Prostate gland (tissue), 2 donors: Measurements from ENCODE around the gene TMF1.

Experiments used
- CTCF ChIP-seq, 4 experiments: fragments of 200-600 bp in 2 of 4; fragments of 450-650 bp in 2 of 4; sonication (generic) in 2 of 4; IDR thresholded peaks; 1 replicate in 3 of 4; 2 replicates in 1 of 4; pipeline ENCODE4 v1.5.1; 2016 to 2019; ENCODE audit warnings: antibody characterized with exemption in 4 of 4, mild to moderate bottlenecking in 2 of 4, moderate library complexity in 2 of 4
- POLR2A ChIP-seq: fragments of 450-650 bp; IDR thresholded peaks from one replicate; pipeline ENCODE4 v1.6.1; 2016; ENCODE audit warnings: antibody characterized with exemption, mild to moderate bottlenecking

GRCh38 chr3:69011096-69011730 lies 40.9 kb downstream of the TMF1 start:
- TF ChIP-seq CTCF (IDR thresholded peaks at IDR 0.05) (no peak), POLR2A (no peak)
